ENCODE measurements around the gene PRR15L. TPM values are rescaled to one million over a fixed set of nuclear protein-coding genes. Genes with fewer than 3 reads are reported as not detected.
"Not testable (repeated sequence)": the region's sequence is repeated elsewhere in the genome, so short reads cannot be mapped to it uniquely, and the experiment has no call there.

Gene PRR15L
- total RNA-seq, 1 donor from 2014 or later: 2.2 TPM

- H3K9me3 ChIP-seq: no peaks in the 10 kb centered on the region
- intact Hi-C loops (cut with DNase I): no loop called here
- H3K27me3 ChIP-seq: no peaks in the 10 kb centered on the region
- TF ChIP-seq POLR2AphosphoS5 (IDR thresholded peaks at IDR 0.05; ENCODE audit: insufficient read depth in 1 of 2, low read depth in 1 of 2) (no peak), POLR2A (IDR thresholded peaks at IDR 0.05) (no peak), CTCF (IDR thresholded peaks at IDR 0.05) (no peak)
- H3K4me3 ChIP-seq: no peak overlapping the region
- H3K27ac ChIP-seq: no peak overlapping the region
- H3K4me1 ChIP-seq: peaks cover 12% of the 10 kb centered on the region
- no peak for DNase-seq (ENCODE audit: extremely low spot score in 2 of 2)
- H3K36me3 ChIP-seq: no peaks in the 10 kb centered on the region
Measured at GRCh38 chr17:48002916-48003416, 45.3 kb upstream of the PRR15L start.

GRCh38 chr17:48002266-48002915 lies 44.7 kb upstream of the PRR15L start:
- intact Hi-C loops (cut with DNase I): no loop called here
- Histone ChIP-seq H3K9me3 (no peaks in the 10 kb centered on the region), H3K36me3 (no peaks in the 10 kb centered on the region), H3K27me3 (no peaks in the 10 kb centered on the region), H3K4me1 (peaks cover 12% of the 10 kb centered on the region), H3K4me3 (no peak overlapping the region), H3K27ac (peak overlapping the region; percentile 38)
- TF ChIP-seq POLR2AphosphoS5 (IDR thresholded peaks at IDR 0.05; ENCODE audit: insufficient read depth in 1 of 2, low read depth in 1 of 2) (peak in 1 of 2 donors; percentile 68), CTCF (IDR thresholded peaks at IDR 0.05) (no peak)
- no peak for DNase-seq (ENCODE audit: extremely low spot score in 2 of 2)

- intact Hi-C loops (cut with DNase I); DNase-seq (ENCODE audit: extremely low spot score in 2 of 2); H3K27me3 ChIP-seq; H3K9me3 ChIP-seq; H3K27ac ChIP-seq; H3K4me3 ChIP-seq; H3K36me3 ChIP-seq: not testable (repeated sequence)
- H3K4me1 ChIP-seq: peaks cover 12% of the 10 kb centered on the region
Measured at GRCh38 chr17:48001657-48002056, 44.0 kb upstream of the PRR15L start.

- no peak for DNase-seq (ENCODE audit: extremely low spot score in 2 of 2)
- intact Hi-C loops (cut with DNase I): no loop called here
- Histone ChIP-seq H3K27ac (no peak overlapping the region), H3K9me3 (no peaks in the 10 kb centered on the region), H3K27me3 (no peaks in the 10 kb centered on the region), H3K36me3 (no peaks in the 10 kb centered on the region), H3K4me3 (no peak overlapping the region), H3K4me1 (peaks cover 12% of the 10 kb centered on the region)
- TF ChIP-seq CTCF (IDR thresholded peaks at IDR 0.05) (no peak), POLR2AphosphoS5 (IDR thresholded peaks at IDR 0.05; ENCODE audit: insufficient read depth in 1 of 2, low read depth in 1 of 2) (no peak), POLR2A (IDR thresholded peaks at IDR 0.05) (no peak)
Measured at GRCh38 chr17:48001197-48001596, 43.5 kb upstream of the PRR15L start.

- no peak for TF ChIP-seq POLR2A (IDR thresholded peaks at IDR 0.05)
- no peak for TF ChIP-seq POLR2AphosphoS5 (IDR thresholded peaks at IDR 0.05; ENCODE audit: insufficient read depth in 1 of 2, low read depth in 1 of 2)
- no peak for TF ChIP-seq CTCF (IDR thresholded peaks at IDR 0.05)
- Histone ChIP-seq H3K27ac (no peak overlapping the region), H3K9me3 (no peaks in the 10 kb centered on the region), H3K27me3 (no peaks in the 10 kb centered on the region), H3K4me1 (peaks cover 12% of the 10 kb centered on the region), H3K4me3 (no peak overlapping the region), H3K36me3 (no peaks in the 10 kb centered on the region)
- DNase-seq (ENCODE audit: extremely low spot score in 2 of 2): no peak
- intact Hi-C loops (cut with DNase I): no loop called here
Measured at GRCh38 chr17:47999582-47999981, 41.9 kb upstream of the PRR15L start.
